GM21390 (cell line): Measurements from ENCODE around the gene HDGFL1.

Source experiments
- ATAC-seq: cut with Tn5 transposase; IDR thresholded peaks from one replicate; pipeline ENCODE4 v1.9.1; 2021; ENCODE audit not compliant: unreplicated experiment

HDGFL1 gene

DNA sequence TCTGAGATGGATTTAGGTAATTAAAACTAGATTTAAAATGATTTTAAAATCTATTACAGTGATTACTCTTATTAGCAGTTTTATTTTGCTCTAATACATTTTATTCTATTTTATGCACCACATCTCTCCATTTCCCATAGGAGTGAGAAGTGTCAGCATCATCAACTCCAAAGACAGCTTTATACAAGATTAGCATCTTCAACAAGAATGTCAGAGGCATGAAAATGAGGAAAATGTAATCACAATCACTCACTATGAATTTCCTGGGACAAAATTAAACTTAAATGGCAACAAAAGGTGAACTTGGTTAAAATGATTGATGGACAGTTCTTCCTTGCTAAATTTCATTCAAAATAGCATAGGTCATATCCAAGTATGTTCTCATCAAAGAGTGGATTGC lies 19.8 kb downstream of the HDGFL1 start:
- ATAC-seq = no peak

DNA sequence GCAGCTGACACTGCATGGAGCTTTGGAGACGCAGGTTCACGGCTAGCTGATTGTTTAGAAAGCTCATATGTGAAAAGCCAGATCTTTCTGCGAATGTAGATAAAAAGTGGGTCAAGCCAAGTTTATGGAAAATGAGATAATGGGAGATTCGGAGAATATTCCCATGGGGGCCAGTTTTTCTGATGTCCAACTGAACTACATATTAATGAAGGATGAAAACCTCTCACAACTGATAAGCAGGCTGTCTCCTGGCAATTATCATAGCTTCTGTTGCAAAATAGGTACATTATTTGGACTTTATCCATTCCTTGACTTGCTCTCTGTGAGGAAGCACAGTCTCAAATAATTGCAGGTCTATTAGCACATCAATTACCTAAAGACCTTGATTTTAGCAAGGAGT lies 21.1 kb downstream of the HDGFL1 start:
- ATAC-seq = no peak

DNA sequence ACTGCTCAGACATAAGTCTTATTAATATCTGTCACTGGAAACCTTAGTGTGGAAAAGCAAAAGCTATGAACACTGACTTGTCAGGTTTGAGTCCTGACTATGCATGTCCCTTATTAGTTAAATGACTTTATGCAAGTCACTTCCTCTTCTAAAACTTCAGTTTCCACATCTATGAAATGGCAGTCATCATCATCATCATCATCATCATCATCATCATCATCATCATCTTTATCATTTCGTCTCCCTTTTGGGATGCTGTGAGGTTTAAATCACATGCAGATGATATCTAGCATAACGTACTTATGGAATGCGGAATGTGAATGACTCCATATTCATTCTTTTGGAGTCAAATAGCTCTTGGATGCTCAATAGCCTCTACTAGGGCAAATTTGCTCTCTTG lies 24.5 kb downstream of the HDGFL1 start:
- no peak for ATAC-seq

DNA sequence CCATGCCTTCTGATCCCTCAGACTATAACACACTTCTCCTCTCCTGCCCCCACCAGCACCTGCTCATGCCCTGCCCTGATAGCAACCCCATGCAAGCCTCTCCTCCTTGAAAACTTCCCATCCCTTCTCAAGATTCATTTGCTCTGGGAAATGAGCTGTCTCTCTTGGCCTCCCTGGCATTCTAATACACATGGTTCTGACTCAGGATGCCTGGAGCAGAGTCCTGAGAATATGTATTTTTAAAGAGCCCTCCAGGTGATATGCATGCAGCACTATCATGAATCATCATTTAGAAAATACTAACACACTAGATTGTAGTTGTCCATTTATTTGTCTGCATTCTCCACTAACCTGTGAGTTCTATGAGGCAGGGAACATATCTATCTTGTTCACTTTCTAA lies 26.6 kb downstream of the HDGFL1 start:
- no peak for ATAC-seq

DNA sequence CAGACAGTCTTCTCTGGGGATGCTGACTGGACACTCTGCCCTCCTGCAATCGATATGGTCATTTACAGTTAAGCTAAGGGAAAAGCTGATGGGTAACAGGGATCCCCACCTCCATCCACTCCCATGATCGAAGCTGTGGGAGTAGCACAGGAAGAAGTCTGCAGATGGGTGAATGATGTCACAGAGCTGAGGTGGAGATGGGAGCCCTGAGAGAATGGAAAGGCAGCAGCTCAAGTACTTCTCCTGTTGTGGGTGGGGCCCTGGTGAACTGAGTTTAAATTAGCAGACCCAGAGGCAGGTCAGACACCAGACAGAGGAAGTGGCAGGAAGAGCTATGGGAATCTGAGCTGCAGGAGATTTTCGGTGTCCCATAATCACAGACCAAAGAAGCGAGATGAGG lies 29.0 kb downstream of the HDGFL1 start:
- no peak for ATAC-seq

DNA sequence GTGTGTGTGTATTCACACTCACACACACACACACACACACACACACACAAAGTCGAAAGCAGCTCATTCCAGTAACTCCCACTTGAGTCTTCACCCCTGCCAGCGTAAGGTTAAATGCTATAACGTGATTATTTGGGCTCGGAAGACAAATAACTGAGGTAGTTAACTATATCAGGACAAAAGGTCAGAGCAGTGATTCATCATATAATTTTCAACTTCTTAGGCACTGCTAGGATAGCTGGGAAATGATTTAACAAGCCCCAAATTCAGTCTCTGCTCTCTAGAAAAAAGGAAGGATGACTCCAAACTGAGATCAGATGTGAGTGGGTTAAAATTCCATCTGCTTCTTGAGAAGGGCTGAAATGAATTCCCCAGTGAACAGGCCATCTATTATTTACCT lies 30.7 kb downstream of the HDGFL1 start:
- no peak for ATAC-seq

DNA sequence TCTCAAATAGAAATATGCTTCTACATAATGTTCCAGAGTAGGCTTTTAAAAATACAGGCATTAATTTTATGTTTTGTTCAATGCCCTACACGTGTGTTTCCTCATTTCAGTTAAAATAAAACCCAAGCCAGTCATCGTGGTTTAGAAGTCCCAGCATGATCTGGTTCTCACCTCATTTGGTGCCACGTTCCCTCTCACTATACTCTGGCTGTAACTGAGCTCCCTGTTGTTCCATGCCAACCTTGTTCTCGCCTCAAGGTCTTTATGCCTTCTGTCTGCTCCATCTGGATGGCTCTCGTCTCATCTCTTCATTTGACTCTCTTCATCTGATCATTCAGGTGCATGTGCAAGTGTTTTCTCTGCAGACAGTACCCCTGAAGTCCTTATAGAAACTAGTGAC lies 32.6 kb downstream of the HDGFL1 start:
- ATAC-seq = no peak

DNA sequence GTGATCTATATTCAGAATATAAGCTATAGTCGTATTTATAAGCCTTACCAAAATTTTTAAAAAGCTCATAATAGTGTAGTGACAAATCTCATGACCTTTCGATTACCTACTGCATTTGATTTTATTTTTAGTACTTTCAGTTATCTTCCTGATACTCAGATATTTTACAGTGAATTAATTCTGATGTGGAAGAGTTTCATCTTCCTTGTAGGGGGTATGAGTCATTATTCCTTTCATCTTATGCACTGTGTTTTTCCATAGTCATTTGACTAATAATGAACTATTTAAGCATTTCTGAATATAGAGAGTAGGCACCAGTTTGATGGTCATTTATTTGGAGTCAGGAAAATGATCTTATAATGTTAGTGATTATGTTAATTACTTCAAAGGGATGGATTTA lies 36.4 kb downstream of the HDGFL1 start:
- ATAC-seq = no peak

DNA sequence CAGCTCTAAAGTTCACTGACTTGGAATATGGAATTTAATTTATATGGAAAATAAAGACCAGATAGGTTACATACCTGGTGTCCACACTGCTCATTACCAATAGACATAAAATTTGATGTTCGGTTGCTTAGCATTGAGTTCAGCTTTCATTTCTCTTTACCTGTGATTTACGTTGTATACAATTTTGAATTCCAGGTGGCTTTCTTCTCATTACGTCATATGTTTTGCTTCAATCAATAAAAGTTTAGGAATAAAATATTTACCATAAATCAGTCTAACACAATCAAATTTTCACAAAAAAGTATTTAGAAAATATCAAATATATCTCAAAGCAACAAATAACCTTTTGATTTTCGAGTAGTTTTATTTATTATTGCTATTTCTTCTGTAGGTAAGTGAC lies 40.8 kb downstream of the HDGFL1 start:
- no peak for ATAC-seq

DNA sequence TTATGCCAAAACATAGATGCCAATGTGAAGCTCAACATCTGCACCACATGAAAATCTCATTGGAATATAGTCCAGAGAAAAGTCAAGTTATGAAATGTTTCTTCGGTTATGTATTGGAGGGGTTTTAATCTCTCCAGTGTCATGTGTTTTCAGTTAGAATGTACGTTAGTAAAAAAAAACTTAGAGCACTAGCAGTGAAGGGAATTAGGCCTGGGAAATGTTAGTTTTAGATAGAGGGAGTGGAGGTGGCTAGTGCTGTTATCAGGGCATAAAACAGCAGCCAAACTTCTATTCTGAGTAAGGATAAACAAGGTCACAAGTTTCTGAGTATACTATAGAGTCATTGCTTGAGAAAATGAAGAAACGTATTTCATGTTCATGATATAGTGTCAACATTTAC lies 42.9 kb downstream of the HDGFL1 start:
- no peak for ATAC-seq

DNA sequence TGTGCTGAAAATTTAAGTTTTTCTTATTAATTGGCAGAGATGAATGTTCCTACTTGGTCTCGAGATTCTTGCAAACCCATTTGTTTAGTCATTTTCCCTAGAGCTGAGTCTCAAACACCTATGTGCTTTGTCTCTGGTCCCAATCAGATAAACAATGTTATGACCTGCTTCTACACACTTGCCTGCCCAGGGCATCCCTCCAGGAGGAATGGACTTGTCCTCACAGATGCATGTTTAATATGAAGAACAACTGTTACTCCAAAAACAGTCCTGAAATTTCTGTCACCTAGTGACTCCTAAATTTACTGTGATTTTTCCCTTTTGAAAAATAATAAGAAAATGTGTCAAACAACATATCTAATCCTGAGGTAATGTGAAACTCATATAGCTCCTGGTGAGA lies 43.7 kb downstream of the HDGFL1 start:
- no peak for ATAC-seq

DNA sequence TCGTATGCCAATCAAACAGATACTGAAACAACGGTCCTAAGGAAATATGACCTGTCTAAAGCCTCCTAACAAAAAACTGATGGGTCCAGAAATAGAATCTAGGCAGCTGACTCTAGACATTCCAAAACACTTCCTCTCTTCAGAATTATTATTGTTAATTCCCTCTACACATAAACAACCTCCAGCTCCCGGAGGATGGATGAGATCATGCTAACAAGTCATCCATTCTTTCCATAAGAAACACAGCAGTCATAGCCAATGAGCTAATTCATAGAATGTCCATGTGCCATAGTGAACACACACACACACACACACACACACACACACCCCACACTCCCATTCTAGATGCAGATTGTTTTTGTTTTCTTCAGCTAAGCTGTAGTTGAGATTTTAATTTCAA lies 44.3 kb downstream of the HDGFL1 start:
- ATAC-seq = no peak

DNA sequence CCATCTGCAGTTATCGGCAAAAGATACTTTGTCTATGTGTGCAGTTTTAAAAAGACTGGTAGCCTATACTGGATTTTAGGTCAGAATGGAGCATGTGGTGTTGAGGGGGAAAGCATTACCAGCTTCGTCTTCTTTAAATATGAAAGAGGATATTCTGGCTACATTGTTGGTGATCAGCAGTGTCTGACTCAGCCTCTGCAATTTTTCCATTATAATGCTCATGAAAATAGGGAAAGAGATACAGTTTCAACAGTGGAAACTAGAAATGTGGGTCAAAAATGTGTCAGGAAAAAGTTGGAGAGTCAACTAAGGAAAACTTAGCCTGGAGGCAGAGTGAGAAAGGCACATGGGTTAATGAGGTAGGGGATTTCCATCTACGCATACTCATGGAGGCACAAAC lies 45.2 kb downstream of the HDGFL1 start:
- no peak for ATAC-seq

DNA sequence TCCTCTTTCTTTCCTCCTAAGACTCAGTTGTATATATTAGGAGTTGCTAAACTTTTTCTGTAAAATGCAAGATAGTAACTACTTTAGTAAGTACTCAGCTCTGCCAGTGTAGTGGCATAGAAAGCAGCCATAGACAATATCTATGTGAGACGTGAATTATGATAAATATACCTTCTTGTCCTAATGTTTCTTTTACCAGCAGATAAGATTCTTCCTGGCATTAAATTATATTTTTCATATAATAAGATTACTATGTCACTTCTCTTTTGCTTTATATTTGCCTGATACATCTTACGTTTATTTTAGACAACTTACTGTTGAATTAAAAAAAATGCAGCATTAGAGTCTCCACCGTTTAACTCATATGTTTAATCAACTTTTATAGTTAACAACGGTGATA lies 51.7 kb downstream of the HDGFL1 start:
- ATAC-seq = no peak
